Fibroblast of peridontal ligament (primary cell): Measurements from ENCODE around the gene S100A11.
"Not testable (repeated sequence)": the region's sequence is repeated elsewhere in the genome, so short reads cannot be mapped to it uniquely, and the experiment has no call there.

Experiments used
- DNase-seq: peaks from one replicate; pipeline ENCODE4 v3.0.0-alpha.2; 2010; ENCODE audit errors: extremely low read depth

S100A11 gene

DNA sequence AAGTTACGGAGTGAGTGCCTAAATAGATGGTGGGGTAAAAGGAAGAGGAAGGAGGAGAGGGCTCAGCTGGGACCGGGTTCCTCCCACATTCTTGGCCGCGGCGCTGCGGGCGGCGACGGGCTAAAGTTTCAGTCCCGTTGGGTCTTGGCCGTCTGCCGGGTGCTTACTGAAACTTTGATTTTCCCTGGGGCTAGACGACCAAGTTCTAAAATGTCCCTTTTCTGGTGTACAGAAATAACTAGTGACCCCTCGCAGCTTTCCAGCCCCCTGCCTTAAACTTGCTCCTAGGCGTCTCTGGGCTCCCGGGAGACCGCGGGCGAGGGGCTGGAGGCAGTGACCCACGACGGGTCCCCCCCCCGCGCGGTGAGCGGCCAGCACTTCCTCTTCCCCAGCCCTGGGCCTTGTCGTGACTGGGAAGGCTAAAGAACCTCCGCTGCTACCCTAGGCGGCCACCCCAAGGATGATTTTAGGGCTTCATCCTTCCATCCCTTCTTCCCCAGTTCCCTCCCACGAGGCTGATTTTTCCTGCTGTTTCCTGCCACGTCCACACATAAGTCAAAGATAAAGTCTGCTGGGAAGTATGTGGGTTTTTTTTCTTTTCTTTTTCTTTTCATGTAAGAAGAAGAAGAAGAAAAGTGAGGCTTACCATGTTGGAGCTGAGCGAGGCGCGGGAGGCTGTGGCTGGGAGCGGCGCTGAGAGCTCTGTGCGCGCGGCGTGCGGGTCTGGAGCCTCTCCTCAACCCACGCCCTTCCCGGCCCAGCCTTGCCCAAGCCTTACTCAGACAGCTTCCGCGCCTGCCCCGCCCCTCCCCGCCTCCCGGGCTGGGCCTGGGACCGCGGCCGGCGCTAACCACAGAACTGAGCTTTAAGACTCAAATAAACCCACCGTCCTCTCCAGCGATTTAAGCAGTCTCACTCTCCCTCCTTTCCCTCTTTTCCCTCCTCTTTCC, at the start of gene S100A11:
Gene S100A11 (minus strand): TSS at position 738 of the 950 bp plus-strand sequence. CDS start 89 bp downstream, at position 649.
- DNase-seq = peak; percentile 80

DNA sequence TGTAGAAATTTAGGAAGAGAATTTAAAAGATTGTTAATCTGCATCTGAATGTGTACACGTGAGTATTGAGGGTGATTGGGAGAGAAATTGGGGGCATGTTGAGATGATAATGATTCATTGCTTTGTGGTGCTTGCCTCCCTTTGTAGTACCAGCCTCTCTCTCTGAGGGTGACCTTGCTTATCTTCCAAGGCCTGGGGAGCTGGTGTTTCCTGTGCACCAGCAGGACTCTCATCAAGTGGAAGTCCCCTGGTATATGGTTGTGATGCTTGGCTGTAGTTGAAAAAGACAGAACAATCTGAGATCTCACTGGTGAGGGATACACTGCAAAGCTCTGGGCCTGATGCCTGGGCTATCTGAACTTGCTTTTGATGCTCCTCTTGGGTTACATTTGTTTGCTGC, 48.0 kb upstream of the S100A11 start:
- DNase-seq = no peak

DNA sequence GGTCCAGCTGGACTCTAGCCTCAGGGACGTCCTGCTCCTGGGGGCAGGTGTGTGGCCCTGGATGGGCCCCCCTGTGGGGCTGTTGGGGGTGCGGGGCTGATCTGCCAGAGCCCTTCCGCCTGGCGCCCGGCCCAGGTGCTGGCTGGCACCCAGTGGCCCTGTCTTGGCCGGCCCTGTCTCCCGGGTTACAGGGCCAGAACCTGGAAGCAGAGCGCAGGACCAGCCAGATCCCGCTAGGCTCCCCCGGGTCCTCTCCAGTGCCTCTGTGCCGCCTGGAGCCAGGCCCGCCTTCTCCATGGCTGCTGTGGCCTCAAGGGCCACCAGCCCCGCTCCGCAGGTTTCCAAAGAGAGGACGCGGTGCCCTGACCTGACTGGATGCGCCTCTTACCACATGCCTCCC, 44.2 kb upstream of the S100A11 start:
- not testable (repeated sequence) for DNase-seq

DNA sequence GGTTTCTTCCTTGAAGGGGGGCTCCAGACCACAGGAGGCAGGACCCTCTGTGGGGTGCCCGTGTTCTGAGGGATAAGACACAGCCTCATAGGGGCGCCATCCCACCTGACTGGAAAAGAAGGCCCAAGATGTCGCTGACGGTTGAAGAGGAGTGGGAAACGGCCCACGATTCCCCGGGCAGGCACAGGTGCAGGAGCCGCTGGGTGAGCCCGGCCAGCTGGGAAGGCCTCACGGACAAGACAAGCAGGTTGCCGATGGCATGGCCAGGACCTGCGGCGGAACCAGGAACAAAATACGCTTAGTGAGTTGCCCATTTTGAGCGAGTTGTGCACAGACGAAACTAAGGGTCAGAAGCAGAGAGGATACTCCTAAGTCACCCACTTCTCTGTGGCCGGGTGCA, 43.7 kb upstream of the S100A11 start:
- not testable (repeated sequence) for DNase-seq

DNA sequence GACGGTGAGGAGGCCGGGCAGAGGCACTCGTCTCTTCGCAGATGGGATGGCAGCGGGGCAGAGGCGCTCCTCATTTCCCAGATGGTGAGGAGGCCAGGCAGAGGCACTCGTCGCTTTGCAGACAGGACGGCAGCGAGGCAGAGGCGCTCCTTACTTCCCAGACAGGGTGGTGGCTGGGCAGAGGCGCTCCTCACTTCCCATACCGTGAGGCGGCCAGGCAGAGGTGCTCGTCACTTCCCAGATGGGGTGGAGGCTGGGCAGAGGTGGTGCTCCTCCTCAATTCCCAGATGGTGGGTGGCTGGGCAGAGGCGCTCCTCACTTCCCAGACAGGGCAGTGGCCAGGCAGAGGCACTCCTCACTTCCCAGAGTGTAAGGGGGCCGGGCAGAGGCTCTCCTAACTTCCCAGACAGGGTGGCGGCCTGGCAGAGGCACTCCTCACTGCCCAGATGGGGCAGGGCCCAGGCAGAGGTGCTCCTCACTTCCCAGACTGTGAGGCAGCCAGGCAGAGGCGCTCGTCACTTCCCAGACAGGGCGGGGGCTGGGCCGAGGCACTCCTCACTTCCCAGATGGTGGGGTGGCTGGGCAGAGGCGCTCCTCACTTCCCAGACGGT, 42.1 kb upstream of the S100A11 start:
- DNase-seq = no peak

DNA sequence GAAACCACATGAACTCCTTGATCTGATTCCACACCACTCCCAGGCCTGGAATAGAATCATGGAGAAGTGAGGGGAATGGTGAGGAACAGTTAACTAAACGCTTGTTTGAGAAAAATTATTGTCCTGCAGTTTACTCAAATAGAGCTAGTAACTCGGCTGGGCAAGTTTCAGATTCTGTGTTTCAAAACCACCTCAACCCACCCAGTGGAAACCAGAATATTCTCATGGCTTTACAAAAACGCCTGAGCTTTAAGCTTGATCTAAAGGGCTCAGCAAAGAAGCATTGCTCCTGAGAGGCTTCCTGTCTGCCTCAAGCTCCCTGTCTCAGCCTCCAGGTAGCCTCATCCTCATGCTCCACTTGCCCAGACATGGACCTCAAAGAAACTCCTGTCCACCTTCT, 35.5 kb upstream of the S100A11 start:
- DNase-seq = no peak

DNA sequence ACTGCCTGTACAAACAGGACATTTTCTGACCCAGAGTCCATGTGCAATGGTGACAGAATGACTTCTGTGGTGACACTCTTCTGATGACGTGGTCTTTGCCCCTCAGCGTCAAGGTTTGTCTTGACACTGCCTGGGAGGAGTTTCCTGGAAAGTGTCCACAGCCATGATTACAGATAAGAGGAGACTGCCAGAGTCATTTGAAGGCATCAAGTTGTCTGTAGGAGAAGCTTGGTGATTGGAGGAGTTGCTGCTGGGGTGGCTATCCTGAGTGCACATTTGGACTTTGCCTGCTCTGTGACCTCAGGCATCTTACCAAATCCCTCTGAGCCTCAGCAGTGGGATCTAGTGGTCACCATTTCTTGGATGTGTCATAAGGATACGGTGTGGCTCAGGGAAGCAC, 34.3 kb upstream of the S100A11 start:
- no peak for DNase-seq

DNA sequence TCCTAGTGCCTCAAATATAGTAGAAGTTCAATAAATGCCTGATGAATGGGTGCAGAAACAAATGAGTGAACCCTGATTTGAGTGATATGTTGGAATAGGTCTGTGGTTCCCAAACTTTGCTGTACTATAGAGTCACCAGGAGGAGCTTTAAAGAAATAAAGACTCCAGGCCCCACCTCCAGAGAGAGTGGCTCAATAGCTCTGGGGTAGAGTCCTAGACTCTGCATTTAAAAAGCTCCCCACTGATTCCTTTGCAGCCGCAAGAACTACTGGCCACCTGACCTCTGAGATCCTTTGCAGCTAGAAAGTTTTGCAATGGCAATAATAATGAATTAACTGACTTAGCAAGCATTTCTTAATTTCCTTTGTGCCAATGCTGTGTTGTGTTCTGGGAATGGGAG, 31.1 kb upstream of the S100A11 start:
- DNase-seq = no peak

DNA sequence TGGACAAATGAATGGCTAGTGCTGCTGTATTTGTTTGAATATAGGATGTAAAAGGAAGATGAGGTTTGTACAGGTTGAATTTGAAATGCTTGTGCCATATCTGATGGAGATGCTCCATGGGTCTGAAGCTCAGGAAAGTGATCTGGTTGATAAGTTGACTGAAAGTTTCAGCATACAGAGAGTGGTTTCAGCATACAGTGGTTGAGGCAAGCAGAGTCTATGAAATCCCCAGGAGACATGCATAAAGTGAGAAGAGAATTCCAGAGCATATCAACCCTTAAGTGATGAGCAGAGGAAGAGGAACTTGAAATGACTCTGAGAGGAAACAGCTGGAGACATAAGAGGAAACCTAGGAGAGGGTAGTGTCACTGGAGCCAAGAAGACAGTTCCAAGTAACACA, 30.3 kb upstream of the S100A11 start:
- no peak for DNase-seq

DNA sequence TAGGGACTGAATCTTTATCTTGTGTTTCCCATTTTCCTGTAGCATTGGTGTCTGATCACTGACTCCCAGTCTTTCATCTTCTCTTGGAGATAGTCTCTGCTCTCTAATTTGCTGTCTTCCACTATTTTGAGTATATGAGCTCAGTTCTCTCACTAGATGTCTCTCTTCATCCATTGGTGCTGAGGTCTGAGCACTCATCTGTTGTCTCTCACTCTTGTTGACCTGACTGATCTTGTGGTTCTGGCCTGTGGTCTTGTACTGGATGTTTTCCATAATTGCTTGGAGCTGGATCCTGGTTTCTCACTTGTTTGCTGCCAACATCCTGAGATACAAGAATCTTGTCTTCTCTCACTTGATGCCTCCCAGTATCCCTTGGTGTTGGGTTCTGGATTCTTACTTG, 25.1 kb upstream of the S100A11 start:
- DNase-seq = no peak

DNA sequence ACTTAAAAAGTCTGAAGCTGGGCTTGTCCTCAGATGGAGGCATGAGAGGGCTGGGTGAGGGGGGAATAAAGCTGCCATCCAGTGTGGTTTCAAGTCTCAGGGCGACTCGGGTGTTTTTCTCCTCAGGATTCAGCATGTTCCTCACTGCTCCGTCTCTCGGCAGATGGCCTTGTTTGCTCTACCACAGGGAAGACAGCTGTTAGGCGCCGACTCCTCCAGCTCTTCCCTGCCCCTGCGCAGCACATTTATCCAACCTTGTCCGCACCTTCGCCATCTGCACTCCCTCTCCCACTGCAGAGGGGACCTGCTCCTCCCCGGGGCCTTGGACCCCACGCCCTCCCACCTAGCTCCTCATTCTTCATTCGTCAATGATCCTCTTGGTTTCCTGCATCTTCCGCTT, 16.6 kb upstream of the S100A11 start:
- DNase-seq = no peak

DNA sequence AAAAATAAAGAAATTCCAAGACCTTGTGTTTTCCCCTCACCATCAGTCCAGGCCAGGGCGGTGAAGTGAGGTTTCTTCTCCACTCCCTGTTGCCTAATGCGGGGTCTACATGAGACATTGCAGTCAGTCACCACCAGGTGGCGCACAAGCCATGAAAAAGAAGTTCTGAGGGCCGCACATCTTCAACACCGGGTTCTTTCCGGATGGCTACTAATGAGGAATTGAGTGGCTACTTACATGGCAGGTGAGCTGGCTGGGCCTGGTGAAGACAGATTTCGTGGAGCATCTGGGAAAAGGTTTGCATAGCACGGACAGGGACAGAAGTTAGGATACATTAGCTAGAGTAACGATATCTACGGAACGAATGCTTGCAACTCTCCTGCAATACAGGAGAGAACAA, 15.8 kb upstream of the S100A11 start:
- DNase-seq = peak; percentile 81

DNA sequence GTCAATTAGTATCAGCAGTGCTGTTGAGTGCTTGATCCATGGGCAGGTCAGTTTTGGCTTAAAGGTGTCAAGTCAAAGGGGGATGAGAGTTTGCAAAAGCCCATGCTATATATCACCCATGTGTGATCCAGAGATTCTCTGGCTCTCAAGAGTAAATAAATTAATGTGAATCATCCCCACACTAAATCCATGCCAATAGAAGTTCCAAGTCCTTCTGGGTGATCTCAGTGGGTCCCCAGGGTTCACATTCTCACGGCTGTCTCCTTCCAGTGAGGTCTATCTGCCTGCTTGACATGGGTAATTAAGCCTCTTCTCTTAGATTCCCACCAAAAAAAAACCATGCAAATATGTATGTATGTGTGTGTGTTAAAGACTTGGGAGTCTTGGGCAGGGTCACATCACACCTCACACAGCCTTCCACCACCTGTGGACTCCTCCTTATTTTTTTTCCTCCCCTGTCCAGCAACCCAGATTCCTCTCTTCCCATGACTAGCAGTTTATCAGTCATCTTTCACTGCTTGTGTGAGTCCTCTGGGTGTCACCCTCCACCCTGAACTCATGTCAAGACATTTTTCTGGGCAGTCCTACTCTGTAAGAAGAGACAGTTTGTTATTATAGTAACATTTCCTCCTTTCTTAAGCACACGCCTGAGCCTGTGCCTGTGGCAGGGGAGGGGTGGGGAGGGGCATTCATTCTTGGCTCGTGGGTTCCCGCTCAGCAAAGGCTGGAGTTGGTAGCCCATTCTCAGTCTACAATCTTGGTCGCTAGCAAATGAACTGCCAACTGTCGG, 14.3 kb upstream of the S100A11 start:
- peak; percentile 30 for DNase-seq

DNA sequence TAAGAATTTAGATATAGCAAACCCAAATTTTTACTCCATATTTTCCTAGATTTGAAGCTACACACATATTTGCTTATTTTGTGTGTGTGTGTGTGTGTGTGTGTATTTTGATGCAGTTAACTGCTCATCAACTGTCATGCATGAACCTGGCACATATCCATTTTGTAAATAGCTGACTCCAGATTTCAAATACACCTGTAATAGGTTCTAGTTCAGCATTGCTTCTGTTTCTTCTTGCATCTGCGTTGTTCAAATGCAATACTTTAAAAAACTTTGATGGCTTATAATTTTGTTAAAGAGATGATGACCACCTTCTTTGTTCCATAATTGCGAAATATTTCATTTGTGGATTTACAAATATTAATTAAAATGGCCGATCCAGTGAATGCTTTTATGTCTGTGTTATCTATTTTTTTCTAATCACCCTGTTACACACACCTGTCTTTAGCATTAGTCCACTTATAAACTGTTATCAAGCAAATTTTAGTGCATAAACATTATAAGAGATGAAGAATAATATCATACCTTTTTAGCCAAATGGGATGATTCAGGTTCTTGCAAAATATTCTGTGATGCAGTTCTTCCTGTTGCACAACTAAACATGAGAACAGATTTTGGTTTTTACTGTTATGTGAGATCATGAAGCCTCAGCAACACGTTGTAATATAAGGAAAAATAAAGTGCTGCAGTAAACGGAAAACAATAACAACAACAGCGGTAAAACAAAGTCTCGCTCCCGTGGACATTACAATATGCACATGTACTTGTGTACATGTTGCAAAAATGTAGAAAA, 12.7 kb upstream of the S100A11 start:
- peak; percentile 79 for DNase-seq

DNA sequence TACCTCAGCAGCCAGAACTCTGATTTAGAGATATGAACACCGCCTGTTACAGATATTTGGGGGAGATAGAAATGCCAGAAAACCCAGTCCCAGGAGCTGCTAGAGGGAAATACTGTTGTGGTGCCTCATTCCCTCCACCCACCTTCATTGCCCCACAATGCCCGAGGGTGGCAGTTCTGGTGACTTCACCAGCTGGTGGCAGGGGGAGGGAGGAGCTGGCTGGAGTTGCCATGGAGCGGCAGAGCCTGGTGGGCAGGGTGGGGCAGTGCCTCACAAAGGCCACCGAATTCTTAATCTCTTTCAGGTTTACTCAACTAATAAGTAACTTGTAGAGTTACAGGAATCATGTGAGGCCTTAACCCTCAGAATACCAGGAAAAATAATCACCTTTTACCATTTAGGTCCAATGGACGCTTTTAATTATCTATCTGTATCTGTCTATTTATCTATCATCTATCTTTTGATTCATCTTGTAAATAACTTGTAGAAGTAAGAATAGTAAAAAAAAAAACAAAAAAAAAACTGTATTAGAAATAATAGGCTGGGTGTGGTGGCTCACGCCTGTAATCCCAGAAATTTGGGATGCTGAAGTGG, 11.7 kb upstream of the S100A11 start:
- no peak for DNase-seq

DNA sequence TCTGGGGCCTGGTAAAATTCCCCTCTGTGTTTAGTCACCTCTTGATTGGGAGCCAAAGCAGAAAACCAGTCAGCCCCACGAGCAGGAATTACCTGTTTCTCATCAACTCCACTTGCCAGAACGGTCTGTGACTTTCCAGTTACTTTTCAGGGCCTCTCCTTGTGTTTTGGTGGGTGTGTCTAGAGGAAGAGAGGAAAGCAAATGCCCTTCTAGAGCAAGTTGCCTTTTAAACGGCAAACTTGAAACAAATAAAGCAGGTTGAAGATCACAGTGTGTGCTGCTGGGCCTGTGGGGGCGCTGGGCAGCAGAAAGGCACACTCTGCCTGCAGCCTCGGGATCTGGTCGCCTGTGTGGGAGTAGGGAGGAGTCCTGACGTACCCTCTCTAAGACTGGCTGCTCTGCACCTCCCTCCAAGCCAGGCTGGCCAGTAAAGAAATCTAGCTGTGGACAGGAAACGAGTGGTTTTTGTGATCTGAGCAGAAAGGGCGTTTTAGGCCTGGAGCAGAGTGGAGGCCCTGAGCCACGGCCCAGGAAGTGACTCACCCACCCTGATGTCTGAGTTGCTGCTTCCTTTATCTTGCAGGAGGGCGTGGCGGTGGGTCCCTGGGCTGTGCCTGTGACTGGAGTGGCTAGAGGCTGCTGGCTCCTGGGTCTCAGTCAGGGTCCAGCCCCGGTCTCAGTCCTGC, 11.1 kb upstream of the S100A11 start:
- DNase-seq = peak; percentile 99

DNA sequence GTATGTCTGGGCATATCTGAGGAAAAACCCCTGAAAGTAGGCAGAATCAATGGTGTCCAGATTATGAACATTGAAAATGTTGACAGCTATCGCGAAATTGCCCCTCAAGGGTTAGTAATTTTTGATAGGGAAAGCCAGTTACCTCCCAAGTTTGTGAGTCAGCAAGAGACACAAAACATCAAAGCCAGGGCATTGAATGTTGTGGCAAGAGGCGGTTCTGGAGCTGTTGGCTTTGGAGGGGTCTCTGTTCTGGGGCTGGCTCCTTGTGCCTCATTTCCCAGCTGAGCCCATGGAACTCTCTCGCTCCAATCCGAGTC, 10.6 kb upstream of the S100A11 start:
- DNase-seq = no peak

DNA sequence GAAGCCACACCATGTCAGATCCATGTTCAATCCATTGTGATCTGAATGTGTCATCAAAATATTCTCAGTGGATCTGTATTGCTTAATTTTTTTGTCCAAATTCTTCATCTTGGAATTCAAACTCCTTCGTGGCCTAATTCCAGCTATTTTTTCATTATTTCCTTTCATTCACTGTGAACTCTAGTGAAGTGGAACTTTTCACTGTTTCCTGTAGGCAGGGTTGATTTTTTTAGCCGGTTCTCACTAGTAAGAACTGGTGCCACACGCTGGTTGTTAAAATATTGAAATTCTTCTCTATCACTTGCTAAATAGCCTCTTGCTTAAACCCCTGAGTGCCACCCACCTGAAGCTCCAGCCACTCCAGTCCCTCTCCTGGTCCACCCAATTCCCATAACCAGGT, 7.6 kb upstream of the S100A11 start:
- no peak for DNase-seq

DNA sequence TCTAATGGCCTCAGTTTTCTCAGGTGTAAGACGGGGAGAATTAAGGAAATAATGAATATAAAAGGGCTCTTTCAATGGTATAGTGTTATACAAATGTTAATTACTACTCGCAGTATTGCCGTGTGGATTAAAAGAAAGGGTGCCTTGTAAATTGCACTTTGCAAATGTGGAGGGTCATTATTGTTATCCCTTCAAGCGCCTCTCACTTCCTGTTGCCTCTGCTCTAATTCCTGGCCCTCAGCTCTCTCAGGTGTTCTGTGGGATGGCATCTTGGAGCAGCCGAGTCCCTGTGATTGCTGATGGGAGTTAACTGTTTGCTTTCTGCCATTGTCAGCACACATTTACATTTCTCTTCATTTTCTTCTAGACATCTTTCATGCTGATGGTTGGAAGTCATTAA, 7.1 kb upstream of the S100A11 start:
- DNase-seq = no peak

DNA sequence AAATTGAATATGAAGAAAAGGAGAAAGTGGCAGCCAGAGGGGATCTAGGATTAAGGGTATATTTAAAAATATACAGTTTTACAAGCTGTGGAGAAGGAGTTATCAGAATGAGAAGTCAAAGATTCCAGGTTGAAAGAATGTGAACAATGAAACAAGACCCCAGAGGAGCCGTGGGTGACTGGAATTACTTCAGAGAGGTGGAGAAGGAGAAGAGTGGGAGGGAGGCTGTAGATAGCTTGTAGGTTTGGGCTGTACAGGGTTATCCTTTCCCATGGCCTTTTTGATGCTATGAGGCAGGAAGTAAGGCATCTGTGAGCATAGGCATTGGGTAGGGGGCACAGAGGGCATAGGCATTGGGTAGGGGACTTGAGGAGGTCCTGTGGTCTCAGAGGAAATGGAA, 5.2 kb upstream of the S100A11 start:
- no peak for DNase-seq

DNA sequence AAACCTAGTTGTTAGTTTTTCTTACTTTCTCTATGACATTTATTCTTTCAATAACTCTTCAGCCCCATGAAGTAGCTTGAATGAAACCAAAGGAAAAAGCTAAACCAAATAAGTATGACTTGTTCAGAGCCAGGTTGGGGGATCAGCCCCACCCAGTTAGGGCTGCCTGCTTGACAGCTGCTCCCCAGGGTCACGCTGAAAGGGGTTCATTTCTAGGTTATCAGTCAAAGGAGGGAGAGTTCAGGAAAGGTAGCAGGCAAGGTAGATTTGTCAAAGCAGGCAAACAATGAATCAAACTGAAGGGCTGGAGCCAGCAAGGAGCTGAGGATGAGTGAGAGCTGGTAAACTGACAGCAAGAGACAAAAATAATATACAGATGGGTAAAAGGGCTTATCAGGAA, 3.1 kb upstream of the S100A11 start:
- no peak for DNase-seq
